Esophagus muscularis mucosa (tissue), 3 donors: ENCODE measurements around the gene OR2A2.

ENCODE experiments used
- POLR2A ChIP-seq: fragments of 450-650 bp; IDR thresholded peaks from one replicate; pipeline ENCODE4 v1.6.1; 2017; ENCODE audit warnings: antibody characterized with exemption, moderate library complexity, mild to moderate bottlenecking, low read depth
- TF ChIP-seq, protein P1 (sequence below), 3 experiments: fragments of 200-600 bp in 2 of 3; fragments of 450-650 bp in 1 of 3; sonication (generic) in 2 of 3; IDR thresholded peaks; one replicate each; pipeline ENCODE4 v1.5.1; 2017 to 2019; ENCODE audit warnings: antibody characterized with exemption in 3 of 3, mild to moderate bottlenecking in 2 of 3, moderate library complexity in 1 of 3

DNA sequence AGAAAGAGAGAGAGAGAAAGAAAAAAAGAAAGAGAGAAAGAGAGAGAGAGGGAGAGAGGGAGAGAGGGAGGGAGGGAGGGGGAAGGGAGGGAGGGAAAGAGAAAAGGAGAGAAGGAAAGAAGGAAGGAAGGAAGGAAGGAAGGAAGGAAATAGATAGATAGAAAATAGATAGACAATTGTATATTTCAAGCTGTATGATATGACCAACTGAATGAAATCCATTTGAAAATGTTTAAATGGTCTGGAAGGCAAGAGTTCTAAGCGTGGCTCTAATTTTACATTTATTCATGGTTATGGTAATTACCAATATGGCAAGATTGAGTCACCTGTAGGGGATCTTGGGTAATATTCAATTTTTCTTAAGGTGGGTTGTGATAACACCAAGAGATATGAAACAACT lies 49.5 kb downstream of the OR2A2 start:
- TF ChIP-seq POLR2A: no peak
- TF ChIP-seq, protein P1, sequence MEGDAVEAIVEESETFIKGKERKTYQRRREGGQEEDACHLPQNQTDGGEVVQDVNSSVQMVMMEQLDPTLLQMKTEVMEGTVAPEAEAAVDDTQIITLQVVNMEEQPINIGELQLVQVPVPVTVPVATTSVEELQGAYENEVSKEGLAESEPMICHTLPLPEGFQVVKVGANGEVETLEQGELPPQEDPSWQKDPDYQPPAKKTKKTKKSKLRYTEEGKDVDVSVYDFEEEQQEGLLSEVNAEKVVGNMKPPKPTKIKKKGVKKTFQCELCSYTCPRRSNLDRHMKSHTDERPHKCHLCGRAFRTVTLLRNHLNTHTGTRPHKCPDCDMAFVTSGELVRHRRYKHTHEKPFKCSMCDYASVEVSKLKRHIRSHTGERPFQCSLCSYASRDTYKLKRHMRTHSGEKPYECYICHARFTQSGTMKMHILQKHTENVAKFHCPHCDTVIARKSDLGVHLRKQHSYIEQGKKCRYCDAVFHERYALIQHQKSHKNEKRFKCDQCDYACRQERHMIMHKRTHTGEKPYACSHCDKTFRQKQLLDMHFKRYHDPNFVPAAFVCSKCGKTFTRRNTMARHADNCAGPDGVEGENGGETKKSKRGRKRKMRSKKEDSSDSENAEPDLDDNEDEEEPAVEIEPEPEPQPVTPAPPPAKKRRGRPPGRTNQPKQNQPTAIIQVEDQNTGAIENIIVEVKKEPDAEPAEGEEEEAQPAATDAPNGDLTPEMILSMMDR (IDR thresholded peaks at IDR 0.05): no peak
